Thyroid gland (tissue), 4 donors: ENCODE measurements around the gene ZNF365.

Experiments used
- CTCF ChIP-seq, 6 experiments: fragments of 200-600 bp in 3 of 6; fragments of 450-650 bp in 3 of 6; sonication (generic) in 3 of 6; IDR thresholded peaks; one replicate each; pipeline ENCODE4 v1.5.1; 2016 to 2019; ENCODE audit warnings: antibody characterized with exemption in 6 of 6, mild to moderate bottlenecking in 2 of 6, inconsistent platforms in 1 of 6, moderate library complexity in 1 of 6
- POLR2A ChIP-seq, 2 donors: fragments of 450-650 bp; IDR thresholded peaks; one replicate each; pipeline ENCODE4 v1.6.1; 2017; ENCODE audit warnings: antibody characterized with exemption in 2 of 2, mild to moderate bottlenecking in 2 of 2, moderate library complexity in 1 of 2

- no peak for TF ChIP-seq CTCF (IDR thresholded peaks at IDR 0.05)
- no peak for TF ChIP-seq POLR2A (IDR thresholded peaks at IDR 0.05)
Observed at GRCh38 chr10:62446627-62447026, 72.5 kb downstream of the ZNF365 start.
